NK-92 (cell line): ENCODE measurements around the gene TEX44.
"Not testable (repeated sequence)": the region's sequence is repeated elsewhere in the genome, so short reads cannot be mapped to it uniquely, and the experiment has no call there.

ENCODE experiments used
- DNase-seq: peaks from one replicate; lab custom pipeline; 2025; ENCODE audit not compliant: unreplicated experiment; lab: John Stamatoyannopoulos, UW

Gene TEX44

DNA sequence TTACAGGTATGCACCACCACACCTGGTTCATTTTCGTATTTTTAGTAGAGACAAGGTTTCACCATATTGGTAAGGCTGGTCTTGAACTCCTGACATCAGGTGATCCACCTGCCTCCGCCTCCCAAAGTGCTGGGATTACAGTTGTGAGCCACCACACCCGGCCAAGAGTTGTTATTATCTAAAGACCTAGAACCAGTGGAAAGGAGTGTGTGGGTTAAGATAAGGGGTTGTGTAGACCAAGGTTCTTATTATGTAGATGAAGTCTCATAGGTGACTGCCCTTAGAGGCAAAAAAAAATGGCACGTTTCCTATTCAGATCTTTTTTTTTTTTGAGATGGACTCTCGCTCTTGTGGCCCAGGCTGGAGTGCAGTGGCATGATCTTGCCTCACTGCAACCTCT lies 21.7 kb upstream of the TEX44 start:
- DNase-seq = not testable (repeated sequence)

DNA sequence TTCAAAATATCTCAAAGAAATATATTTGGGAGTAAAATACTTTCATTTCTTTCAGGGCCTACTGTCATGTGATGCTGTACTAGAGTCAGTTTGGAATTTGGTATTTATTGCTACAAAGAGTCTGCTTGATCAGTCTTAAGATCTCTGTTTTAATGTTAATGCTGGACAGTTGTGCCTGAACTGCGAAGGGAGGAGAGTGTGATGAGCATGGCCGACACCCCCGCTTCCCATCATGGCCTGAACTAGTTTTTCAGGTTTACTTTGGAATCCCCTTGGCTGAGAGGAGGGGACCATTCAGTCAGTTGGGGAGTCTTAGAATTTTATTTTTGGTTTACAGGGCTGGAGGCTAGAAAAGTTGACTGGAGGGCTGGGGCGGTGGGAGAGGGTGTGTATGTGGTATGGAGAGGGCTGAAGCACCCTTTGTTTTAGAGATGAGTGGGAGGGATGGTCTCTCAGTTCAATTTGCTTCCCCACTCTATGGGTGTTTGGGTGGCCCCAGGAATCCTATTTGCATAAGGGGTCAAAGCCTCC lies 20.9 kb upstream of the TEX44 start:
- DNase-seq = no peak

DNA sequence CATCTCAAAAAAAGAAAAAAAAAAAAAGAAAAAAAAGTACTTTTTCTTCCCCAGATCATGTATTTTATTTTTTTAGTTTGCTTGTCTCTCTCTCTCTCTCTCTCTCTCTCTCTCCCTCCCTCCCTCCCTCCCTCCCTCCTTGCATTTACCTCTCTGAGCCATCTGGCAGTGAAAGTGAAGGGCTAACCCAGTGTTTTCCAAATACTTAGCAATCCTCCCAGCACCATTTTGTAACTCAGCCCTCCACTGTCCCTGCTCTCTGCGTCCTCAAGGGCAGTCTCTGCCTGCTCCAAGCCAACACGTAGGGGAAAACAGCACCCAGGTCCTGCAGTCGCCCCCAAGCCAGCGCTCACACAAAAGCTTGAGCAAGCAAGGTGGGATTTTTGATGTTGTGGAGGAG lies 19.6 kb upstream of the TEX44 start:
- no peak for DNase-seq

DNA sequence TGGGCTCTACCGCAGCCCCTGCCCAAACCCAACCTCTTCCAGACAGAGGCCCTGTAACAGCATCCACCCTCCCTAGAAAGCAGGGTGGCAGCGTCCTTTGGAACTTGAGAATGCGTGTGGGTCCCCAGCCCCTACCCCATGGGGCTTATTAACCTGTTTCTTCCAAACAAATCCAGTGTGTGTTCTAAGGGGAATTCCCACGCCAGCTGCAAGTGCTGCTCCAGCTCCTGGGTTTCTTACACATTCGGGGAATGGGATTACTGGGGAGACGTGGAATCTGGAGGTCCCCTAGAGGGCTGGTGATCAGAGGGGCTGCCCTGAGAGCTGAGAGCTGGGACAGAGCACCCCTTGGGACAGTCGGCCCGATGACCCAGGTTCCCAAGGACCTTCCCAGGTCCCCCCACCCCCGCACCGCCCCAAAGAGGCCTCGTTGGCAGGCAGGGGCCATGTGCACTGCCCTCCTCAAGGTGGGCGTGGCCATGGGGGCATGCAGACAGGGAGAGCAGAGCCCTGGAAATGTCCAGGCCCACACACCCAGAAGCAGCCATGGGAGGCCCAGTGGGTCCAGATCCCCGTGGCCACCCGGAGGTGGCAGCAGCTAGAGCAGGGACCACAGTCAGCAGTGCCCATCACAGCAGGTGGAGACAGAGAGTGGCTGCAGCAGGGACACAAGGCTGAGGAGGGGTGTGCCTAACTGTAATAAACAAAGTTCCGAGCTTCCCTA lies 18.8 kb upstream of the TEX44 start:
- DNase-seq = no peak

DNA sequence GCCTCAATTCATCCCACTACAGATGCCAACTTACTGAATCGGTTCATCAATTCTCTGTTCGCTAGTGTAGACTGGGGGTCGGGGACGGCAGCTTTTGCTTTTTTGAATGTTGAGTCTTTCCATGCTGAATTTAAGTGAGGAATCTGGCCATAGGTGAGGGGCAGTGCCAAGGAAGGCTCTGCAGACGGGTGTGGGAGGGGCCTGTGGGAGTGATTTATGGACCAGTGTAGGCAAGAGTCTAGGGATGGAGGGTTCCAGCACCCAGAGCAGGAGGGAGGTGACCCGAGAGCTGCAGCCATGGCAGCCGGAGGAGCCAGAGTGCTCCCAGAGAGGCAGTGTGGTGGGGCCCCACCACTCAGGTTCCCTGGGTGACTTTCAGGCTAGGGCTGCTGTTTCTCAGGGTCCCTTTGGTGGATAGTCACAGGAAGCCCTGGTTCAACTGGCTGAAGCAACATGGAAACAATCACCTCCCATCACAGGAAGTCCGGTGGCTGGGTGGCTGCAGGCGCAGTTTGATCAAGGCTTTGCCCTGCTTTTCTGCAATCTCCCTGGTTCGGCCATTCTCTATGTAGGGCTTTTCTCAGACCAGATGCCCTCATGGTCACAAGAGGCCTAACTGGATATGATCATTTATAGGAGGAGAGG lies 16.9 kb upstream of the TEX44 start:
- no peak for DNase-seq

DNA sequence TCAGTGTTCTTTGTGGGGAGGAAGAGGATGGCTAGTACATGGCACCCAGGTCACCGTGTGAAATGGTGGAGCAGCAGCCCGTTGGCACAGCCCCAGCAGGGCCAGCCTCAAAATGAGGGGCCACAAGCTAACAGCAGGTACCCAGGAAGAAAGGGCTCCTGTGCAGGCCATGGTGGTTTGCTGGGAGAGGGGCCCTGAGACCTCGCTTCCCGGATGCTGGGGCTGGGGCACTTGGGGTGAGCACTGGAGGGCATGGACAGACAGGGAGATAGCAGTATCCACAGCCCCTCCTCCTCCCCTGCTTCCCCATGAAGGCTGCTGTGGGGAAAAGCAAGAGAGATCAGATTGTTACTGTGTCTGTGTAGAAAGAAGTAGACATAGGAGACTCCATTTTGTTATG lies 16.2 kb upstream of the TEX44 start:
- DNase-seq = no peak

DNA sequence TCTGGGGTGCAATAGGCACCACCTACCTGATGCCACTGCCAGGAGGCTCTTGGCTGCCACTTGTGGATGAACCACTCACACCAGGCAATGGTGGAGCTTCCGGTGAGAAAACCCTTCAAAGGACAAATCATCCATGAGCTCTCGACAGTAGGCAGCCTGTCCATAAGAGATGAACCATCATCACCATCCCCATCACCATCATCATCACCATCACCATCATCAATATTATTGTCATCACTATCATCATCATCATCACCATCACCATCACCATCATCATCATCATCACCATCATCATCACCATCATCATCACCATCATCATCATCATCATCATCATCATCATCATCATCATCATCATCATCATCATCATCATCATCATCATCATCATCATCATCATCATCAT lies 14.0 kb upstream of the TEX44 start:
- DNase-seq = not testable (repeated sequence)

DNA sequence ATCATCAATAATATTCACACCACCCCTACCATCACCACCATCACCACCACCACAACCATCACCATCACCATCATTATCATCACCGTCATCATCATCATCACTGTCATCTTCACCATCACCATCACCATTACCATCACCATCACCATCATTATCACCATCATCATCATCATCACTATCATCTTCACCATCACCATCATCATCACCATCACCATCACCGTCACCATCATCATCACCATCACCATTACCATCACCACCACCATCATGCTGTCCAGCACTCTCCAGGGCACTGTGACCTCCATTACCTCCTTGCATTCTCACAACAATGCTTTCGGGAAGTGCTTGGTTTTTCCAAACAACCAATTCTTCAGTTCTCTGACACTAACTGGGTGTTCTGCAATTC lies 13.1 kb upstream of the TEX44 start:
- no peak for DNase-seq

DNA sequence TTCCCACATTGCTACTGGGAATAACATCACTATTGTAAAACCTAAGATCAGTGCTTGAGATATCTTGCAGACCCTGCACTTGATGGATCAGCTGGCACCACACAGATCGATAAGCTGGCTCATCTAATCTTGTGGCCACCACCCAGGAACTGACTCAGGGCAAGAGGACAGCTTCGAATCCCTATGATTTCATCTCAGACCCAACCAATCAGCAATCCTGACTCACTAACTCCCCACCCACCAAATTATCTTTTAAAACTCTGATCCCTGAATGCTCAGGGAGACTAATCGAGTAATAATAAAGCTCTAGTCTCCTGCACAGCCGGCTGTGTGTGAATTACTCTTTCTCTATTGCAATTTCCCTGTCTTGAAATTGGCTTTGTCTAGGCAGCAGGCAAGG lies 11.3 kb upstream of the TEX44 start:
- no peak for DNase-seq

DNA sequence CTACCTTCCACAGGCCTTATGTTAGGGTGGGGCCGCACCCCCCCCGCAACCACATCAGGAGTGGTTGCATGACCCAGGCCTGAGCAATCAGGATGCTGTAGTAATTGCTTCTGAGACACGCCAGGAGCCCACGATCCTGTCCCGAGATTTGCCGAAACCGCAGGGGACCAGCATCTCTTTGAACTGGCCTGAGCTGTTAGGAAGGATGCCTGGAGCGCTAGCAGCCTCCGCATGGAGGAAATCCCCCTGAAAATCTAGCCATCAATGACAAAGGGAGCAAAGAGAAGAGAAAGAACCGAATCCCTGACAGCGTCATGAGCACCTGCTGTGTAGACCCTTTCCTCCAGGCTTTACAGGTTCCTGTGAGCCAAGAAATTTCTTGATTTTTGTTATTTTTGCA lies 8.7 kb upstream of the TEX44 start:
- no peak for DNase-seq

DNA sequence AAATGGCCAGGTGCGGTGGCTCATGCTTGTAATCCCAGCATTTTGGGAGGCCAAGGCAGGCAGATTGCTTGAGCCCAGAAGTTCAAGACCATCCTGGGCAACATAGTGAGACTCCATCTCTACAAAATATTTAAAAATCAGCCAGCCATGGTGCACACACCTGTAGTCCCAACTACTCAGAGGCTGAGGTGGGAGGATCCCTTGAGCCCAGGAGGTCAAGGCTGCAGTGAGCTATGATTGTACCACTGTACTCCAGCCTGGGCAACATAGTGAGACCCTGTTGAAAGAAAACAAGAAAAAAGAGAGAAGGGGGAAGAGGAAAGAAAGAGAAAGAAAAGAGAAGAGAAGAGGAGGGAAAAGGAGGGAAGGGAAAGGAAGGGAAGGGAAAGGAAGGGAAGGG lies 4.9 kb upstream of the TEX44 start:
- DNase-seq = not testable (repeated sequence)

DNA sequence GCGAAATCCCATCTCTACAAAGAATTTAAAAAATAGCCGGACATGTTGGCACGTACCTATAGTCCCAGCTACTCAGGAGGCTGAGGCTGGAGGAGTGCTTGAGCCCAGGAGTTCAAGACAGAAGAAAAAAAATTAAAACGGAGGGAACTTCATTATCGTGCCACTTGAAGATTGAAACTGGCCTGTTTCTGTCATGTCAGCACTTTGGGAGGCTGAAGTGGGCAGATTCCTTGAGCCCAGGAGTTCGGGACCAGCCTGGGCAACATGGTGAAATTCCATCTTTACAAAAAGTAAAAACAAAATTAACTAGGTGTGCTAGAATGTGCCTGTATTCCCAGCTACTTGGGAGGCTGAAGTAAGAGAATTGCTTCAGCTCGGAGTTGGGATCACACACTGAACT lies 3.0 kb upstream of the TEX44 start:
- DNase-seq = no peak

DNA sequence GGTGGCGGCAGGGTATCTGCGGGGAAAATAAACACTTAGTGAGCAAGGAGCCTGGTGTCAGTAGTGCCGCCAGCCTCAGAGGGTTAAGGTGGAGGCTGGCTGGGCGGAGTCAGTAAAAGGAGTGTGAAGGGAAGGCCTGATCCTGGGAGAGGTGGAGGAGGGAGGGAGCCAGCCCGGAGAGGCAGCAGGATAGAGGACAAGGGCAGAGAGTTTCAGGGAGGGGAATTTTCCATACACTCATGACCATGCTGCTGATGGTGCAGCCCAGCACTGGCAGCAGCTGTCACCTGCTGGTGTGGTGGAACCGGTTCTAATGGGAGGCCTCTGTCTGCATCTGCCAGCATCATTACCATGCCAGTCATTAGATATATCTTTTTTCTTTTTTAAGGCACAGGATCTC lies 2.0 kb upstream of the TEX44 start:
- no peak for DNase-seq

DNA sequence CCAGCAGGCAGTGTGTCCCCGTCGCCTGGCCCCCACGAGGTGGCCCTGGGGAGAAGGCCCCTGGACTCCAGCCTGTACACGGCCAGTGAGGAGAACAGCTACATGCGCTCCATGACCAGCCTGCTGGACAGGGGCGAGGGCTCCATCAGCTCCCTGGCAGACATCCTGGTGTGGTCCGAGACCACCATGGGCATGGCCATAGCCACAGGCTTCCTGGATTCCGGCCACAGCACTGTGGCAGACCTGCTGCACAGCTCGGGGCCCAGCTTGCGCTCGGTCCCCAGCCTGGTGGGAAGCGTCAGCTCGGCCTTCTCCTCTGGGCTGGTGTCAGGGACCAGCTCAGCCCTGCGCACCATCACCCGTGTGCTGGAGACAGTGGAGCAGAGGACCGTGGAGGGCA lies 1.0 kb downstream of the TEX44 start:
- no peak for DNase-seq

DNA sequence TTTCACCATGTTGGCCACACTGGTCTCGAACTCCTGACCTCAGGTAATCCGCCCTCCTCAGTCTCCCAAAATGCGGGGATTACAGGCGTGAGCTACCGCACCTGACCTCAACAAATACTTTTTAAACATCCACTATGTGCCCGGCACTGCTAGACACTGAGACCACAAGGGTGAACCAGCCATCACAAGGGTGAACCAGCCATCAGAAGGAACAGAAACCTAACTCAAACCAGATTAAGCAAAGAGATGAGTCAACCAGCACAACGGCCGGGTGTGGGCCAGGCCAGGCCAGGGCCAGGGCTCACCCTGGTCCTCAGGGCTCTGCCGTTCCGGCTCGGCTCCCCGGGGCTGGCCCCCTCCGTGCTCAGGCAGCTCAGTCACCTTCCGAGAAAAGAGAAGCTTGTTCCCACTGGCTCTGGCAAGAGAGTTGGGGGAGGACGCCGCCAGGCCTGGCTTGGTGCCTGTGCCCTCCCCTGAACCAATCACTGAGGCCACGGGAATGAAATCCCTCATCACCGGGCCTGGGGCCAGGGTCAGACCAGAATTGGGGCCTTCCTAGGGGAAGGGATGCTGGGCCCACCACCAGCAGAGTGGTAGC lies 4.4 kb downstream of the TEX44 start:
- no peak for DNase-seq

DNA sequence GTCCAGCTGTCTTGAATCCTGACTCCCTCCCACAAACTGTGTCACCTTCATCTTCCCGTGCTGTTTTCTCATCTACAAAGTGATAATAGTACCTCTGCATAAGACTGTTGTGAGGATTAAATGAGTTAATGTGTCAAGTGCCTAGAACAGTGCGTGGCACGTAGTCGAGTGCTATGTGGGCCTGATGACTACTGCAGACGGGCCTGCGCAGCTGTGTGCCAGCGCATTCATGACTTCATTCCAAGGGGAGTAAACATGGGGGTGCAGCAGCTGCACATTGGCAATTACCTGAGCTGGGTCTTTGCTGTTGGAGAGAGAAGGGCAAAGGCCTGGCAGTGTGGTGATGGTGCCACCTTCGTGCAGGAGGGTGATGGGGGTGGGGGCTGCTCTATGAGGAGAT lies 5.0 kb downstream of the TEX44 start:
- no peak for DNase-seq

DNA sequence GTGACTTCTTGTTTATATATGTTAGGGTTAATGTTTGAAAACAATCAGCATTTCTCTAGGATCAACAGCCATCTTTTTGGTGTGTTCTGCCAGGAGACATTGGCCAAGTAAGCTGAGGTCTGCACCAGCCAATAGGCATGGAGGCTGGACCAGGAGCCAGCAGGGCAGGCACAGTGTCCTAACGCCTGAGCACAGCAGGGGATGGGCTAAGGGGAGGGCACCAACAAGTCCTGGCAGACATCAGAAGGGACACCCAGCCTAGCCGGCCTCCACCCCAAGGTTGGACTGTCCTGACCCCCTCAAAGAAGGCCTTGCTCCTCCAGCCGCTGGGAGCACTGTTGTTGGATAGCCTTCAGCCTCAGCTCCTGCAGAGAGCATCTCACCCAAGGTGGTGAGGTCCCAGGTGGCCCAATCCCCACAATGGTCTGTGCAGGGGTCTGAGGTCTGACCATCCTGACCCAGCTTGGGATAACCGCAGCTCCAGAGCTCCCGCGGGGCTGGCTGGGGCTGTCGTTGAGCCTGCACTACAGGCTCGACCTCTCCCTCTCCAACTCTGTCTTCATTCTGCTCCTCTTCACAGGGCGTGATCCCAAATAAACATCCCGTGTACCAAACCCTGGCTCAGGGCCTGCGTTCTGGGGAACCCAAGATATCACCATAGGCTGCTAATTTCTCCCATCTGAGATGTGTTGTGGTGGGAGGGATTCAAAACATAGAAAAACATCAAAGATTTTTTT lies 8.1 kb downstream of the TEX44 start:
- no peak for DNase-seq

DNA sequence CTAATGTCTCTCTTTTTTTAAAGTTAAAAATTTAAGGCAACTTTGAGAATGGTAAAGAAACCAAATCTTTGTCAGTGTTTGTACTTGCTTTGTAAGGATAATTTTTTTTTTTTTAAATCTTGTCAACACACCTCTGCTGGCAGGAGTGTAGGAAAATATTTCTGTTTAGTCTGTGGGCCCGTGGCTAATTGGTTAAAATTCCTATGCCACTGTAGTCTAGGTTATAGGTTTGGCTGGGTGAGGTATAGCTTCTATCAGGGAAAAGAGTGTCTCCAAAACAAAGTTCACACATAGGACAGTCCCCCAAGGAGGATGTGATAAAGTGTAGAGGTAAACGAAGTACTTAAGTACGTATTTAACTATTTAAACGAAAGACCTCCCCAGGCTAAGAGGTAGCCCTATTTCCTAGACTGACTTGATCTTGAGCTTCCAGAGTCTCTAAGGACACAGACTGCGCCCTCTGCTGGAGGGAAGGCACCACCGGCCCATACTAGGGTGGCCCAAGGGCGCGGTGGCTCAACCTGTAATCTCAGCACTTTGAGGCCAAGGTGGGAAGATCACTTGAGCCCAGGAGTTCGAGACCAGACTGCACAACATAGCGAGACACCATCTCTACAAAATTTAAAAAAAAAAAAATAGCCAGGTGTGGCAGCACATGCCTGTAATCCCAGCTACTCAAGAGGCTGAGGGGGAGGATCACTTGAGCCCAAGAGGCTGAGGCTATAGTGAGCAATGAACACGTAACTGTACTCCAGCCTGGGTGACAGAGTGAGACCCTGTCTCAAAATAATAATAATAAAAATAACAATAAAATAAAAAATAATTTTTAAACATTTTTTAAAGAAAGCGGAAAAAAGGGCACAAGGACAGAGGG lies 8.9 kb downstream of the TEX44 start:
- peak; percentile 25 for DNase-seq

DNA sequence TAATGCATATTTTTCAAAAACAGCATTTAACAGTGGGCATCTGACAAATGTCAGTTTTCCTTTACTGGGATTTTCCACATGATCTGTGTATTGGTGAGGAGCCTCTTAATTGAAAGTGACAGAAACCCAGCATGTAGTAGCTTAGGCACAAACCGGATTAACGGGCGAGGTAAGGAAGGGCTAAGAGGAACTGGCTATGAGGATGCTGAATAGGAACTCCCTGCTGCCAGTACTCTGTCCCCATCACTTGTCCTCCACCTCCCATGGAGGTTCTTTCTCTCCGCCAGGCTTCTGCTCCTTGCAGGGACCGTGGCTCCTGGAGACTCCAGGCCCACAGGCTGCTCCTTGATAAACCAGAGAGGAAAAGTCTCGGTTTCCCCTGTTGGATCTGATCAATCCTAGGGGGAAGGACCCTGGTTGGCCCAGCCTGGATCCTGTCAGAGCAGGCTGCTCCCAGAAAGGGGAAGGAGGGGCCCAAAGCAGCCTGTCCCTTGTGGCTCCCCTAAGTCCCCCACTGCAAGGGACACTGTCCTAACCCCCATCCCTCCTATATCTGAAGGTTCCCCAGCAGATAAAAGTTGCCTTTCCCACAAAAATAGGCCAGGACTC lies 10.3 kb downstream of the TEX44 start:
- no peak for DNase-seq

DNA sequence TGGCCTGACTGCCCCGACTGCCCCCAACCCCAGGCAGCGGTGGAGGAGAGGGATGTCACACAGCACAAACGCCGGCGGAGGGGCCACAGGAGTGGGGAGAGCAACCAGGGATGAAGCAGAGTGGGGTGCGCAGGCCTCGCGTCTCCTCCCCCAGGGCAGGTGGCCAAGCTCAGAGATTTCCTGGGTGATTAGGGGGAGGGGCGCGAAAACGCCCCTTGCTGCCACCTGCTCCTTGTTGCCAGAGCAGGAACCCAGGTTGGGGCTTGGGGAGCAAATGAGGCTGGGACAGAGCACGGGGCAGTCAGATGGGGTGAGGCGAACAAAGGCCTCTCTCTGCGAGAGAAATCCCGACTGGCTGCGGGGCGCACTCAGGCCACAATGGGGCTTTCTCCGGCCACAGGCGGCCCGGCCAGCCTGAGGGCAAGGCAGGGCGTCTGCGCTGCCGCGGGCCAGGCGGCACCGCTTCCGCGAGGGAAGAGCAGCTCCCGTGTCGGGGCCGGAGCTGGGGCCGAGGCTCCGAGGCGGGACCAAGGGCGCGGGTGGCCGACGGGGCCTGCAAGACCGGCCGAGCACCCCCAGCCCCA lies 11.5 kb downstream of the TEX44 start:
- no peak for DNase-seq
